GM21786 (cell line): ENCODE data around the gene PTPRG.

Experiments used
- ATAC-seq: cut with Tn5 transposase; IDR thresholded peaks from one replicate; pipeline ENCODE4 v1.9.1; 2021; ENCODE audit not compliant: unreplicated experiment

PTPRG gene

DNA sequence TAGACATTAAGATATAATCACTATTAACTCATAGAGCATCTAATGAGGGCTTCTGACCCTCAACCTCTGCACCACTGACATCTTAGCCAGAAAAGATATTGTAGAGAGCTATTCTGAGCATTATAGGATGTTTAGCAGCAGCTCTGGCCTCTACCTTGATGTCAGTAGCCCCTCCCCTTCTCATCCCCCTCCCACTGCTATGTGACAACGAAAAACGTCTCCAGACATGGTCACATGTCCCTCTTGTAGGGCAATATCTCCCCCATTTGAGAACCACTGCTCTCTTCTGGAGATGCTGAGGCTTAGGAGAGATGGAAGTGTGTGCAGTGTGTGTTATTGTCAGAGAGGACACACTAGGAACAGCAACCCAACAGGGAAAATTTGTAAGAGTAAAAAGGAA lies 569.7 kb downstream of the PTPRG start:
- ATAC-seq, result no peak

DNA sequence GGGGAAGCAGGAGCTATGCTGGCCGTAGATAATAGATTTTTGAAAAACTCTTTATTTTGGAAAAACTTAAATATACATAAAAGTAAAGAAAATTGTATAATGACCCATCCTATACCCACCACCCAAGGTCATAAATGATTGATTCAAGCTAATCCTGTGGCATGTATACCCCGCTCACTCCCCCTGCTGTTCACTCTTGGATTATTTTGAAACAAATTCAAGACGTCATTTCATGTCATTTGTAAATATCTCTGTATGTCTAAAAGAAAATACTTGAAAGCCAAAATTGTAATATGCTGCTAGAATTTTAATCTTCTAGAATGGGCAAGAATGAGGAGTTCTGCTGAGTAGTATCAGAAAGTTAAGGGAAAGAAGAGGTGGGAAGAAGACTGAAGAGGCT lies 570.2 kb downstream of the PTPRG start:
- no peak for ATAC-seq

DNA sequence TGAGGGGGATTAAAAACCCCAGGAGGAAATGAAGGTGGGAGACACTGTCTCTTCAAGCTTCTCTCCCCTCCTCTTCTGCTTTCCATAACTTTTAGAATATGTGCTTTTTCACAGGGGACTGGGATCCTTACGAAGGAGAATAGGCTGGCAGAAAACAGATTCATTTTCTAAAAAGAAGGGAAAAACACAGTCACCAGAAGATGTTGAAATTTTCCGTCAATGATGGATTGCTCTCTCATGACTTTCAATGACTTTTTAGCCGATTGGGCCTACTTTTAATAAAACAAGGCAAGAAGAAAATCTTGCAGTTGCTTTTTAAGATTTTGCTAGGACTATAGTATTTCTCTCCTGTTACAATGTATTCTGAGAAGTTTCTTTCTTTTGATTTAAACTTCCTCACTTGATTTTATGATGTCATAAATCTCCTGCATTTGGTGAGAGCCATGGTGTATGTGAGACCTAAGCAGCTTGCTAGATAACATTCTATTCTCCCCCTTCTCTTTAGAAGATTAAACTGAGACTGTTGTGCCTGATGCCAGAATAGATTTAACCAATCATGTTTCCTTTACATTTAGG lies 570.7 kb downstream of the PTPRG start:
- no peak for ATAC-seq

DNA sequence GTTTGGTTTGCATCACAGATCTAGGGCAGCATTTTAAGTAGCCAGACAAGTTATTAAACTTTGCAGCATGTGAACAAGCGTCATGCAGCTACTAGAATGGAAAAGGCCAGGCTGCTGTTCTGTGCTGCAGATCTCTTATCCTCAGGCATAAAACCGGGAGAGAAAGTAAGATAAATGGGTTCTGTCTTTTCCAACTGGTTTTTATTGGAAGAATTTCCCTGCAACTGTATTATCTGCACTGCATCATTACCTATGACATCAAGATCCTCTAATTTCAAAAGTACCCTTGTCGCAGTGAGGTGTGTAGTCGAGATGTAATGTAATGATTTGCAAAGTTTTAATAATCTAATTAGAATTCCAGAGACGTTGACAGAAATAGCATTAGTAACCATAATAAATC lies 571.6 kb downstream of the PTPRG start:
- ATAC-seq, result no peak

DNA sequence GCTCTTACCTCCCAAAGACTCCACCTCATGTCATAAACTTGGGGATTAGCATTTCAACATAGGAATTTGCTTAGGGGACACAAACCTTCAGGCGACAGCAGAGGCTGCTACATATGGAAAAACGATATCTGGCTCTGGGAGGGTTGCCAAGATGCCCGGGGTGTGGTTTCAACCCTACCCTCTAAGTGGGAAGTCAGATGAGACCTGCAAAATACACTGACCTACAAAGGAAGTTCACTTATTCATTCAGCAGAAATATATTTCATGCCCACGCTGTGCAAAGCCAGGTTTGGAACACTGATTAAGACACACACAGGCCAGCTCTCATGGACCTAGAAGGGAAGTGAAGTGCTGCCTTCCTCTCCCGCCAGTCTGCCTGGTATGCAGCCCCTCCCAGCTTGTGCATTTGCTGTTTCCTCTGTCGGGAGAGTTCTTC lies 572.7 kb downstream of the PTPRG start:
- no peak for ATAC-seq

DNA sequence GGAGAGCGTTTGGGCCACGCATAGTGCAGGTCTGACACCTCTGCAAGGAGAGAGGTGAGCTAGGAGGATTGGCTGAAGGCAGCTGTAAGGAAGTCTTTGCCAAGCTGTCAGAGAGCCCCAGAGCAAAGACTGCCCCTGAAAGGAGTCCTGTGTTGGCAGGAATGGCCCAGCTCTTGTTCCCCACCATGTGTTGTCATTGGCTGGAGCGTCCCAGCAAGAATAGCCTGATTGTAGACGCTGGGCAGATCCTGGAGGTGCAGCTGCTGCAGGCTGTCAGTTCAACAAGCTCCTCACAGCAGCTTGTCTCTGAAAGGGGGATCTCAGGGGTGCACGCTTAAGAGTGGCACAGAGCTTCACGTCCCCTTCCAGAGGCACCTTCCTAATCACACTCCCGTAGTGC lies 574.4 kb downstream of the PTPRG start:
- ATAC-seq, result no peak

DNA sequence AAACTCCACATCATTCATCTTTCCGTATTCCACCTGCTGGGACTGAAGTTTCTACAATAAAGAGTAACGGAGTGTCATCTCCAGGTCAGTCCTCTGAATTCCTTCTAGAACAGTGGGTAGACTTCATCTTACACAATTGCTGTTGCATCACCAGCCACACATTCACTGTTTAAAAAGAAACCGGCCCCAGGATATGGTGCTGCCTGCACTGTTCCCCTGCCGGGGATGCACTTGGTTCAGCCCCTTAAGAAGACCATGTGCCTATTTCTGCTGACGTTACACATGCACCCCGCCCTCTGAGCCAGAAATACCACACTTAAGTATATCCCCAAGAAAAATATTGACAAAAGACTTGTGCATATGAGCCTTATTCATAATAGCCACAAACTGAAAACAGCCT lies 578.6 kb downstream of the PTPRG start:
- no peak for ATAC-seq

DNA sequence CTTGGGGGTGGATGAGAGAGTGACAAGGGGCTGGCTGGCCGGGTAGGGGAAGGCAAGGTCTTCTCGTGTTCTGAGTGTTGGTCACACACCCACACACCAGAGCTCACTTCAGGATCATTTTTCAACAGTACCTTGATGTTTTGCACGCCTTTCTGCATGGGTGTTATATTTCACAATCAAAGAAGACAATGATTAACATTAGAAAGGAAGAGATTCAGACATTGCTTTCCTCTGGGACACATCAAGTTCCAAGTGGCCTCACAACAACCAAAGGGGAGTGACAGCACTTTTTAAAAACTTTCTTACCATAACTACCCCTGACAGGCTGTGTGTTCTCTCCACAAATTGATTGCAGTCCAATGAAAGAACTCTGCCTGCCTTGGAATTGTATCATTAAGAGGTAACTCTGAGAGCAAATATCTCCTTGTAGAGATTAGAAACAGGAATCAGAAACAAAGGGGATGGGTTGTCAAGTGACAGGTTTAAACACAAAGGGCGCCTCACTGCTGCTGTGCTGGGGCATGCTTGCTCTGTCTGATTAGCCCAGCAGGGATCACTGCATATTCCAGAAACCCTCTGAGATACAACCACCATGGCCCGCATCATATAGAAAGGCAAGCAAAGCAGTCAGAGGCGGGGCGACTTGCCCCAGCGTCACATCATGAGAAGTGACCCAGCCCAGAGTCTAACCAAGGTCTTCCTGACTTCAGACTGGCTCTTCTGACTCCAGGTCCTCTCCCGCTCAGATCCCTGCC lies 581.1 kb downstream of the PTPRG start:
- ATAC-seq, result no peak

DNA sequence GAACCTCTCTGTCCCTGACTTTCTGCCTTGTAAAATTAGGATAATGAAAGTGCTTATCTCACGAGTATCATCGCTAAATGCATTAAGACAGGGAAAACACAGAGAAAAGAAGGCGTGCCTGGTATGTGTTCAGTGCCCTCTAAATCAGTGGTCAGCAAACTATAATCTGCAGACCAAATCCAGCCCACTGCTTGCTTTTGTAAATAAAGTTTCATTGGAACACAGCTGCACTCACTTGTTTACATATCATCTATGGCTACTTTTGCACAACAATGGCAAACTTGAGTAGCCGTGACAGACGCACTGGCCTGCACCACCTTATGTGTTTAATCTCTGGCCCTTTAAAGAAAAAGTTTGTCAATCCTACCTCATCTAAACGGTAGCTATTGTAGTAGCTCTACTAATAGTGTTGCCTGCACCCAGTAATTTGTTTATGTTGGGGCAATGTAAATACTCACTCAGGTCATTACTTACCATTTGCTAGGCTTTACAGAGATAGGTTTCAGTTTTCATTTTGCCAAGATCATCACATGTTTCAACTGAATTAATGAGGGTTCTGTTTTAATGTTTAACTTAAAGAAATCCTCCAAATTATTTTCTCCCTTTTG lies 582.6 kb downstream of the PTPRG start:
- no peak for ATAC-seq

DNA sequence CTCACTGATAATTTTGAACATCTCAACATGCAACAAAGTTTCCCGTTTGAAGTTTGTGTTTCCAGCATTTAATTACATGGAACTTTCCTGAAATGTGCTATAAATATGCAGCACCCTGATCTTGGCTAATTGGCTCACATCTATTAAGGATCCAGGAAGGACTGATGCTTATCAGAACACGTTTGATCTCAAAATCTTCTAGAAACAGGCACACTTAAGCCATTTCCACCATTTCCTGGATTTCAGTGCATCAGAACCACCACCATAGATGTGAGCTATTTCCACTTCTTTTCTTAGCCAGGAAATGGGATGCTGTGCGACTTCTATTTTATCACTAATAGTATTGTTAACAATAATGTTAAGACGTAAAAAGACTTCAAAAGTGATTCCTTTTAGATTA lies 583.1 kb downstream of the PTPRG start:
- no peak for ATAC-seq

DNA sequence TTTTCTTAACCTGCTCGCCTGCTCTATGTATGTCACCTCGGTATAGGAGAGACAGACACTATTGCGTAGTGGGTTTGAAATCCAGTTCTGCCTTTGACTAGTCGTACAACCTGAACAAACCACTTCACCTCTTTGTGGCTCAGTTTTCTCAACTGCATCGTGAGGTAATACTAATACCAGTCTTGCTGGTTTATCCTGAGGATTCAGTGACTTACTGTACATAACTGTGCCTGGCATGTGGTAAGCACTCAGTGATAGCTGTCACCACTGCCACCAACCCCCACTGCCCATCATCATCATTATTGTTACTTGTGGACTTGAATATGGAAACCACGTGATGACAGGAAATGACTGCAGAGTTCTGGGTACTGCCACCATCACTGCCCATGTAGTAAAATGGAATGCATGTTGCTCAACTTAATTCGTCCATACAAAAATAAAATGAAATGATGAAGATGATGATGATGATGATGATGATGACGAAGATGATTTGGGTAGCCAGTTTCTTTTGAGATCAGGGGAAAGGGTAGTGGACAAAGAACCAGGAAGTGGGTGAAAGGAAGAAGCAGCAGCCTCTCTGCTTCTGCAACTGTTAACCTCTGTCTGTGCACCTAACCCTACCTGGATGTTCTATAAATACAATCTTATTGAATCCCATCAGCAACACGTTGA lies 583.9 kb downstream of the PTPRG start:
- no peak for ATAC-seq

DNA sequence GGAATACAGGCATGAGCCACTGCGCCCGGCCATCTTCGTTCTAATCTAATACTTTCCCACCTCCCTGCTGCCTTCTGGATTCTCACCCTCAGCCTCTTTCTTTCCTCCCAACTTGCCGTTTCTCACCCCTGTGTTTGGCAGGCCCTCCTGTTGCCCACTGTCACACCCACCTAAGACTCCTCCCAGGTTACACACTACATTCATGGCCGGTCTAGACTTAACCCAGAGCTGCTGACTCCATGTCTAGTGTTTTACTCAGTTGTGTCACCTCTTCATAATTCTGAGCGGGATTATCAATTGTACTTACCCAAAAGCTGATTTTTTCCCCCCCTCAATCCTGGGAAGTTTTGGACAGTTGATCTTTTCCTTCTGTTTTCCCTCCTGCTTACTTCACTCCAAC lies 588.2 kb downstream of the PTPRG start:
- ATAC-seq, result no peak

DNA sequence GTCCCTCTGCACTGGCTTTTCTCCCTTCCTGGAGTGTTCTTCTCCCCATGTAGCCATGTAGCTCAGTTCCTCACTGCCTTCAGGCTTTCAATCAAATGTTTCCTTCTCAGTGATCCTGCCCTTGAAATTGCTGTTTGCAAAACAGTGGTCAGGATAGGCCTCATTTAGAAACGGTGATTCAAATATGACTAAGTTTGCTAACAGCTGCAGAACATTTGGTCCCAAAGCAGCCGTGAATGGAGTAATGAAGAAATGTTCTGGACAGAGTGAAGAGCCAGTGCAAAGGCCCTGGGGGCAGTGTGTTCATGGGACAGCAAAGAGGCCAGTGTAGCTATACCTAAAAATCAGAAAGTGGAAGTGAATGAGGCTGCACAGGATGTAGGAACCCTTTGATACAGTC lies 588.6 kb downstream of the PTPRG start:
- no peak for ATAC-seq

DNA sequence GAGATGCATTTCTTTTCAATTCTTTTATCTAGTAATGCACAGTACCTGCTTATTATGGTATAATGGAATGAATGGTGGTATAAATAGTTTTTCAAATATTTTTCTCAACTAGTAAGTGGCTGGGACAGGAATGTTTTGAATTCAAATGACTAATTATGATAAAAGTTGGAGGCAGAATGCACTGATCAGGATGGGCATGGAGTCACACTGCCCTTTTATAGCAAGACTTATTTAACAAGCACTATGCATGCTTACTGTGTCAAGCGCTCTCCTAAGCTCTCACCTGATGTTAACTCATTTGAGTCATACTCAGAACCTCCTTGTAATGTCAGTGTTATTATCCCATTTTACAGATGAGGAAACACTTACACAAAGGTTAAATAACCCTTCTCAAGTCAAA lies 590.2 kb downstream of the PTPRG start:
- ATAC-seq, result no peak

DNA sequence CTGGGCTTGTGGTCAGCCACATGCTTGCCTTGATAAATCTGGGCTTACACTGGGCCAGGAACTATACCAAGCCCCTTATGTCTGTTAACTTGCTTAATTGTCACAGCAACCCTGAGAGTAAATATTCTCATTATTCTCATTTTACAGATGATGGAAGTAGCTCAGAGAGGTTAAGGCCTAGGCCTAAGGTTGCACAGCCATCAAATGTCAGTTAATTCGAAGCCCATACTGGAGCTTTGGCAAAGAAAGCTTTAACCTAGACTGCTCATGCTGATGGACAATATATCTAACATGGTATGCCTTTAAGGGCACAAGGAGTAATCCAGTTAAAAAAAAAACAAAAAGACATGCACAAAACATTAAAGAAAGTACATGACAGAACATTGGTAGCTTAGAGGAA lies 591.9 kb downstream of the PTPRG start:
- ATAC-seq, result no peak

DNA sequence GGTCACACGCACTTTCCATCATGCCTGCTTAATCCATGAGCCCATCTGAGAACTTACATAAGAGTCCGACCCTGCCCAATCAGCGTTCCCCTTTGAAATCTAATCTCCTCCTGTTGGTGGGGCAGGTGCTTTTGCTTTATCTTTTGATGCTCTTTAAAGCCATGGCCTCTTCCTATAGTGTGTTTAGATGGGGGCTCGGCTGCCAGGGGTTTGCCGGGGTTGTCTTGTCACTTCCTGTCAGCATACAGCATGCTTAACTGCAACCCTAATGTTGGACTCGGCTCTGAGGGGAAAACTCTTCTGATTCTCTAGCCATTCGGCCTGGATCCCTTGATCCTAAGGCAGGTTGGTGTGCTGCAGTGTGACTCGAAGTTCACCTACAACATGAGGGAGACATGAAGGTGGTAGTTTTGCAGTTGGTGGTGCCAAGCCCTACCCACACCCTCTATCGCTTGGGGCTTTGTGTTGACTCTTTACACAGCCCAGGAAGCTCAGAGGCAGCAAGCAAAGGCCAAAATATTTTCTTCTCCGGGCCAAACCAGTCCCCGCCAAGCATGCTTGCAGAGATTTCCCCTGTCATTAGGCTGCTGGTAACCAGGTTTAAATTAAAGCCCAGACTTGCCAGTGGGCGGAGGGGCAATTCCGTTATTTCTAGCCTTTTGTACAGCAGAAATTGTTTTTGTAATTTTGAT lies 593.2 kb downstream of the PTPRG start:
- no peak for ATAC-seq

DNA sequence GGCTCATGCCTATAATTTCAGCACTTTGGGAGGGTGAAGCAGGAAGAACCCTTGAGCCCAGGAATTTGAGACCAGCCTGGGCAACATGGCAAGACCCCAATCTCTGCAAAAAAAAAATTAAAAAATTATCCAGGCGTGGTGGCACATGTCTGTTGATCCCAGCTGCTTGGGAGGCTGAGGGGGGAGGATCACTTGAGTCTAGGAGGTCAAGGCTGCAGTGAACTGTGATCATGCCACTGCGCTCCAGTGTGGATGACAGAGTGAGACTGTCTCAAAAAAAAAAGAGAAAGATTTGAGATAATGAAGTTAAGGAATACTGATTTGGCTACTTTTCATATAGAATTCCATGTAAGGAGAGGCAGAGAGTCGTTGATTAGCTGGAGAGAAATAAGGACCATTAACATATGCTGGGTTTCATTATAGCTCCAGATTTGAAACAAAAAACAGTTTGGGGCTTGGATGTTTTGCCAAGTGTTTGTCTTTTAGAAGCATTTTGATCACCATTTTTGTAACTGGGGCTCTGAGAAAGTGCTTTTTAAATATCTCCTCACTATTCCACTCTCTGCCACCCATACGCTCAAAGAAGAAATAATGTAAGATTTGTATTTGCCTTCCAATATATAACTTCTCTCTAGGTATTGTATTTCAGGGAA lies 597.8 kb downstream of the PTPRG start:
- ATAC-seq, result no peak

DNA sequence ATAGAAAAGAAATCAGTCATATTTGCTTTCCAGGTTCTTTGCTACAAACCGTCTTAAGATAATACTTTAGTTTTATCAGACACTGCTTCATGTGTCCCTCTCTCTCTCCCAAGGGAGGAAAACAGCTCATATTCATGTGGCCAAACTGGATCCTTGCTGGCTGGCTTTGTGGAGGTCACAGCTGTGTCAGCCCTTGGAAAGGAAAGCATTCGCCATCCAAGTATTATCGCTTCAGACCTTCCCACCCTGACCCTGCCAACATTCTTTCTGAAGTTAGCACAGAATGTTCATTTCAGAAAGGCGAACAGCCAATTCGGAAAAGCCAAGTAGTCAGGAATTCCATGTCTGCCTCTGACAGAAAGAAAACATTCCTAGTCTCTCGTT lies 598.3 kb downstream of the PTPRG start:
- ATAC-seq, result no peak

DNA sequence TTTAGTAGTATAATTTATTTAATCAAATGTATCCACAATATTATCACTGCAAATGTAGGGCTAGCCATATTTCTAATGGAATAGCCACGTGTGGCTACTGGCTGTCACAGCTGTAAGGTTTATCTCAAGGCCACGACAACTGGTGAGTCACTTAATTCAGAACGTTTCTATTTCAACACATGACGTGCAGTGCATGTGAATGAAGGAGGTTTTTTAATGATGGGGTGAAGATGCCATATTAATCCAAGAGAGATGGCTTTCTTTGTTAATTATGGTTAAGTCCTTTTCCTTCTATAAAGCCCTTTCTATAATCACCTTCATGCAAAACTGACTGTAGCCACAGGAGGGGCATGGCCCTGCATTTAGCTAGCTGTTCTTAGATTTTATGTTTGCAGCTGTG lies 600.0 kb downstream of the PTPRG start:
- ATAC-seq, result no peak

DNA sequence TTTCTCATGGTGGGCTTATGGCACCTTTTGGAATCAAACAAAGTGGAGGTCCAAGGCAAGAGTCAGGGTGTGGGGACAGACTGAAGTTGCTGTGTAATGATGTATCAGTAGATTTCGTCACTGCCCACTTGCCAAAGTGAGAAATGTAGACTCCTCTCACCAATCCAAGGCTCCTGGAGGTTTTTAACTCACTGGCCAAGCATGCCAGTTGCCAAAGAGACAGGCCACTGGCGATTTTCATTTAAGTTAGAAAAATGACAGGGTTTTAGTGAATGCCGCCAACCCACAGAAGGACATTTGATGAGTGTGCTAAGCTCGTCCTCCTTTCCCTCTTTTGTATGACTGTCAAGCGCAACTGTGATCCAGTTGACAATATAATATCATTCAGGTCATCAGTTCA lies 602.8 kb downstream of the PTPRG start:
- ATAC-seq, result no peak

DNA sequence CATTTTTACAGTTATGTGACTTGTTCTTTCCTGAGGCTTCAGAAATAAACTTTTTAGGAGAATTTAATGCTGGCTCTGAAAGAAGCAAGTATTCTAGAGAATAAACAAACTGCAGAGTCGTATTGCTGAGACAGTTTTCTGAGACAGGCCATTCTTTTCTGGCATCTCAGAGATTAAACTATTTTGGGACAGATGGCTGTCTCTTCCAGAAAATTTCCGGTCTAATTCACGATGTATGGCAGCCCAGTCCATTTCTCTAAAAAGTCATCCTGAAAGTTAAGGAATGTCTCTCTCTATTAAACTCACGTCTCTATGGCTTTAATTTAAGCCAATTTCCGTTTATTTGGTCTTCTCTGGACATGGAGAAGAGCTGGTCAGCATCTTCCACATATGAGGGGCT lies 603.4 kb downstream of the PTPRG start:
- no peak for ATAC-seq
